ENCODE measurements around the gene KLHL20. TPM values are rescaled to one million over a fixed set of nuclear protein-coding genes. Genes with fewer than 3 reads are reported as not detected.

The KLHL20 gene
- total and polyA plus RNA-seq, 2 of the 13 experiments (the other 11 are each of a cell fraction or from before 2014, with no cell fraction given) = 7.4 to 14.3 TPM

DNA sequence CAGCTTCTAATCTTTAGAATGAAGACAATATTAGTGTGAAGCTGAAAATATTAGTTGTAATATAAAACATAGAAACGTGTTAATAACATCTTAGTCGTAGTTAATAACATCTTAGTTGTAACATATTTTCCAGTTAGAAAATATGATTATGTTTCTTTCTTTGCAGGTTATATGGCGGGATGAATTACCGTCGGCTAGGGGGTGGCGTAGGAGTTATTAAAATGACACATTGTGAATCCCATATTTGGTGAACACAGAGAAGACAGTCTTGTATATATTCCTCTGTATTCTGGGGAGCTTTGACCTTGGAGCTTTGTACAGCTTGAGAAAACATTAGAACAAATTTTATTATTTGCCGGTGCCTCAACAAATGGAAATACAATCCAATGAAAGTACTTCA, 70.2 kb downstream of the KLHL20 start:
- intact Hi-C loops (cut with micrococcal nuclease; ENCODE audit: unreplicated experiment) (no loop called here), in situ Hi-C loops (cut with HindIII; ENCODE audit: extremely low pct_ligation_motif_present, low pct_unique_long_range_greater_than_20kb) (no loop called here)
- ChIA-PET POLR2A (no interaction called here), CTCF (ENCODE audit: low intra/inter-chr PET ratio, low total read pairs) (no interaction called here)
- Histone ChIP-seq H3K9ac (ENCODE audit: insufficient read depth, low read depth, low read length) (no peak overlapping the region), H3K4me3 (replicated peaks in 1 of 3; ENCODE audit: insufficient read depth in 1 of 3, low read depth in 2 of 3, low read length in 3 of 3) (no peak overlapping the region), H3K9me3 (ENCODE audit: low read length) (no peaks in the 10 kb centered on the region), H3K79me2 (ENCODE audit: insufficient read depth, low read length) (no peaks in the 10 kb centered on the region), H3K27ac (ENCODE audit: extremely low read length, insufficient read depth, low read length) (no peak overlapping the region), H2AFZ (ENCODE audit: low read length) (no peak overlapping the region), H4K20me1 (ENCODE audit: insufficient read depth, low read length) (no peaks in the 10 kb centered on the region), H3K36me3 (replicated peaks in 1 of 2; ENCODE audit: control insufficient read depth in 1 of 2, insufficient read depth in 2 of 2, low read length in 2 of 2) (peaks cover 2 to 40% of the 10 kb centered on the region in 2 experiments; a peak in 3 of 5 replicates), H3K4me2 (ENCODE audit: low read depth, low read length) (no peak overlapping the region), H3K4me1 (ENCODE audit: insufficient read depth, low read length) (no peaks in the 10 kb centered on the region), H3K27me3 (ENCODE audit: control insufficient read depth in 1 of 2, insufficient read depth in 2 of 2, low read length in 2 of 2) (no peaks in the 10 kb centered on the region; a peak in 1 of 5 replicates)
- FAIRE-seq (no peak), ATAC-seq (no peak), DNase-seq (ENCODE audit: low spot score) (no peak)
- TF ChIP-seq ZNF709 (CRISPR knock-in tag; IDR thresholded peaks at IDR 0.05) = no peak
- TF ChIP-seq, protein P1, sequence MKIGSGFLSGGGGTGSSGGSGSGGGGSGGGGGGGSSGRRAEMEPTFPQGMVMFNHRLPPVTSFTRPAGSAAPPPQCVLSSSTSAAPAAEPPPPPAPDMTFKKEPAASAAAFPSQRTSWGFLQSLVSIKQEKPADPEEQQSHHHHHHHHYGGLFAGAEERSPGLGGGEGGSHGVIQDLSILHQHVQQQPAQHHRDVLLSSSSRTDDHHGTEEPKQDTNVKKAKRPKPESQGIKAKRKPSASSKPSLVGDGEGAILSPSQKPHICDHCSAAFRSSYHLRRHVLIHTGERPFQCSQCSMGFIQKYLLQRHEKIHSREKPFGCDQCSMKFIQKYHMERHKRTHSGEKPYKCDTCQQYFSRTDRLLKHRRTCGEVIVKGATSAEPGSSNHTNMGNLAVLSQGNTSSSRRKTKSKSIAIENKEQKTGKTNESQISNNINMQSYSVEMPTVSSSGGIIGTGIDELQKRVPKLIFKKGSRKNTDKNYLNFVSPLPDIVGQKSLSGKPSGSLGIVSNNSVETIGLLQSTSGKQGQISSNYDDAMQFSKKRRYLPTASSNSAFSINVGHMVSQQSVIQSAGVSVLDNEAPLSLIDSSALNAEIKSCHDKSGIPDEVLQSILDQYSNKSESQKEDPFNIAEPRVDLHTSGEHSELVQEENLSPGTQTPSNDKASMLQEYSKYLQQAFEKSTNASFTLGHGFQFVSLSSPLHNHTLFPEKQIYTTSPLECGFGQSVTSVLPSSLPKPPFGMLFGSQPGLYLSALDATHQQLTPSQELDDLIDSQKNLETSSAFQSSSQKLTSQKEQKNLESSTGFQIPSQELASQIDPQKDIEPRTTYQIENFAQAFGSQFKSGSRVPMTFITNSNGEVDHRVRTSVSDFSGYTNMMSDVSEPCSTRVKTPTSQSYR (CRISPR knock-in tag; IDR thresholded peaks at IDR 0.05; ENCODE audit: borderline replicate concordance) = no peak
- TF ChIP-seq TRIM22 (IDR thresholded peaks at IDR 0.05) = no peak
- TF ChIP-seq ZKSCAN8 (CRISPR knock-in tag; IDR thresholded peaks at IDR 0.05; ENCODE audit: borderline replicate concordance) = no peak
- no peak for TF ChIP-seq ZBTB10 (CRISPR knock-in tag; IDR thresholded peaks at IDR 0.05; ENCODE audit: borderline replicate concordance)
- no peak for TF ChIP-seq SSRP1 (CRISPR knock-in tag; IDR thresholded peaks at IDR 0.05)
- TF ChIP-seq ZNF362 (CRISPR knock-in tag; IDR thresholded peaks at IDR 0.05; ENCODE audit: borderline replicate concordance) = no peak
- TF ChIP-seq ZNF878 (CRISPR knock-in tag; IDR thresholded peaks at IDR 0.05) = no peak
- no peak for TF ChIP-seq YEATS2 (CRISPR knock-in tag; IDR thresholded peaks at IDR 0.05; ENCODE audit: borderline replicate concordance)
- TF ChIP-seq ELF3 (CRISPR knock-in tag; IDR thresholded peaks at IDR 0.05) = no peak
- TF ChIP-seq, protein P2, sequence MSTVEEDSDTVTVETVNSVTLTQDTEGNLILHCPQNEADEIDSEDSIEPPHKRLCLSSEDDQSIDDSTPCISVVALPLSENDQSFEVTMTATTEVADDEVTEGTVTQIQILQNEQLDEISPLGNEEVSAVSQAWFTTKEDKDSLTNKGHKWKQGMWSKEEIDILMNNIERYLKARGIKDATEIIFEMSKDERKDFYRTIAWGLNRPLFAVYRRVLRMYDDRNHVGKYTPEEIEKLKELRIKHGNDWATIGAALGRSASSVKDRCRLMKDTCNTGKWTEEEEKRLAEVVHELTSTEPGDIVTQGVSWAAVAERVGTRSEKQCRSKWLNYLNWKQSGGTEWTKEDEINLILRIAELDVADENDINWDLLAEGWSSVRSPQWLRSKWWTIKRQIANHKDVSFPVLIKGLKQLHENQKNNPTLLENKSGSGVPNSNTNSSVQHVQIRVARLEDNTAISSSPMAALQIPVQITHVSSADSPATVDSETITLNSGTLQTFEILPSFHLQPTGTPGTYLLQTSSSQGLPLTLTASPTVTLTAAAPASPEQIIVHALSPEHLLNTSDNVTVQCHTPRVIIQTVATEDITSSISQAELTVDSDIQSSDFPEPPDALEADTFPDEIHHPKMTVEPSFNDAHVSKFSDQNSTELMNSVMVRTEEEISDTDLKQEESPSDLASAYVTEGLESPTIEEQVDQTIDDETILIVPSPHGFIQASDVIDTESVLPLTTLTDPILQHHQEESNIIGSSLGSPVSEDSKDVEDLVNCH (CRISPR knock-in tag; IDR thresholded peaks at IDR 0.05) = no peak
- no peak for TF ChIP-seq KDM6A (CRISPR knock-in tag; IDR thresholded peaks at IDR 0.05; ENCODE audit: low read depth)
- BruUV-seq (replicated peaks) = no TSS peak
- WGBS (ENCODE audit: low lambda C conversion rate) = 96% methylated on average over 7 of the region's 7 CpGs

Measured in HepG2 (cell line).